Gastrocnemius medialis (tissue), 4 donors: ENCODE results near the gene BASP1.

ENCODE experiments used
- CTCF ChIP-seq, 5 experiments: fragments of 450-650 bp in 3 of 5; fragments of 200-600 bp in 2 of 5; sonication (generic) in 2 of 5; IDR thresholded peaks in 4 of 5; conservative IDR thresholded peaks in 1 of 5; 1 replicate in 4 of 5; 2 replicates in 1 of 5; pipeline ENCODE4 v1.5.1; 2016 to 2019; ENCODE audit warnings: antibody characterized with exemption in 5 of 5, mild to moderate bottlenecking in 3 of 5, moderate library complexity in 3 of 5
- POLR2A ChIP-seq, 2 donors: fragments of 450-650 bp; IDR thresholded peaks; one replicate each; pipeline ENCODE4 v1.6.1; 2017; ENCODE audit warnings: antibody characterized with exemption in 2 of 2, mild to moderate bottlenecking in 2 of 2, moderate library complexity in 2 of 2

DNA sequence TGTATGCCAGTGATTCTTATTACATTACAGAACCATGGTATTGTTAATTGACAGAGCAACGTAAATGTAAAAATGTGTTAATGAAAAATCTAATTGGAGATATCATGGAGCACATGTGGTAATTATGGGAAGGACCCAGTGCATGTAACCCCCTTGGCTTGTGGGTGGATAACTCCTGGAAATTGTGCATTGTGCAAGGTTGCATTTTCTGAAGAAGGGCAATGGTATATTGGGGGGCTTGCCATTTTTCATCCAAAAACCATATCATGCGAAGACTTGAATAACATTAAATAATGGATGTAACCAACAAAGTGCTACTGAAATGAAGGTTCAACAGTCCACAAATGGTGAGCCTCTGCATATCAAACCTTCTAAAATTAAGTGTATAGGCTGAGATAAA lies 47.6 kb downstream of the BASP1 start:
- TF ChIP-seq CTCF (IDR thresholded peaks at IDR 0.05 in 4 of 5, conservative IDR thresholded peaks at IDR 0.05 in 1 of 5) (no peak), POLR2A (IDR thresholded peaks at IDR 0.05) (no peak)
